Measurements from ENCODE around the gene MMEL1.

DNA sequence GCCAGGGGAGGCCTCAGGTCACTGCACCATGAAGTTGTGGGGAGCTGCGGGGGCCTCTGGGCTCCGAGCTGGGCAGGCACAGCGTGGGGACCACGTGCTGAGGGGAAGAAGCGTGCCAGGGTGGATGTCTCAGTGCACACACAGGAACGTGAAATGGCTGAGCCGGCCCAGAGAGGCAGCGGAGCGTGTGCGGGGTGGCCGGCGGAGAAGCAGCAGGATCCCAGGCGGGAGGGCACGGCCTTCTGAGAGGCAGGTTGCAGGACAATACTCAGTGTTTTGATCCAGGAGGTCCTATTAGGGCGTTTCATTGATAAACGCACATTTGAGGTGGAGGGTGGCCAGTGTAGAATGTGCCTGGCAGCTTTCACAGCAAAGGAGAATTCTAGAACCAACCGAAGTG lies 63.8 kb downstream of the MMEL1 start:
- no peak for TF ChIP-seq CTCF (IDR thresholded peaks at IDR 0.05)
- no peak for TF ChIP-seq POLR2A (IDR thresholded peaks at IDR 0.05)
